ENCODE results near the gene ABCA9.

ABCA9 gene

DNA sequence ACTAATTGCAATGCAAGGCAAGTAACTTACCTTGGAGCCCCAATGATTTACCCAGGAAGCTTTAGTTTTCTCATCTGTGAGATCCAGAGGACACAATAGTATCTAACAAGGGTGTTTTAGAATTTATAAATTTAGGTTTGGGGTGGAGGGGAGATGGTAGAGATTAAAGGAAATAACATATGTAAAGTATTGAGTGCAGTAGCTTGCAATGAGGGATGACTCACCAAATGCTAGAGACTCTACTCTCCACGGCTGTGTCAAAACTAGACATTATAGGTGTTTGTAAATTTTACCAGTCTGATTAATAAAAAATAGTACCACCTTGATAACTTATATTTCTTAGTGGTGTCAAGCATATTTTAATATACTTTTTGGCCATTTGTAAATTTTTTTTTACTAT, 3.7 kb upstream of the ABCA9 start:
- DNase-seq = no peak

DNA sequence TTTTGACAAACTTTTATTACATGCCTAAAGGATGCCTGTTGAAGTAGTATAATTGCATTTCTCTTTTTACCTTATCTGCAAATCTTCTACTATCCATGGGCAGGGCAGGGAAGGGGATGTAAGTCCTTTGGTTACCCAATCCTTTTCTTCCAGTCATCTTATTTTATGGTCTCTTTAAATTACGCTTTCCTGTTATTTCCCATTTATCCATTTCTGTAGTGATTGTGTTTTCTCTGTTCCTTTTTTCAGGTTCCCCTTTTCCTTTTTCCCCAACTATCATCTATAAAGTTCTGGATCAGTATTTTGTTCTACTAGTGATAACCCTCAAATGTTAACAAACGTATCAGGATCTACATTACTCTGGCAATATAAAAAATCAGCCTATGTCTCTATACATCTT, 3.3 kb upstream of the ABCA9 start:
- no peak for DNase-seq

DNA sequence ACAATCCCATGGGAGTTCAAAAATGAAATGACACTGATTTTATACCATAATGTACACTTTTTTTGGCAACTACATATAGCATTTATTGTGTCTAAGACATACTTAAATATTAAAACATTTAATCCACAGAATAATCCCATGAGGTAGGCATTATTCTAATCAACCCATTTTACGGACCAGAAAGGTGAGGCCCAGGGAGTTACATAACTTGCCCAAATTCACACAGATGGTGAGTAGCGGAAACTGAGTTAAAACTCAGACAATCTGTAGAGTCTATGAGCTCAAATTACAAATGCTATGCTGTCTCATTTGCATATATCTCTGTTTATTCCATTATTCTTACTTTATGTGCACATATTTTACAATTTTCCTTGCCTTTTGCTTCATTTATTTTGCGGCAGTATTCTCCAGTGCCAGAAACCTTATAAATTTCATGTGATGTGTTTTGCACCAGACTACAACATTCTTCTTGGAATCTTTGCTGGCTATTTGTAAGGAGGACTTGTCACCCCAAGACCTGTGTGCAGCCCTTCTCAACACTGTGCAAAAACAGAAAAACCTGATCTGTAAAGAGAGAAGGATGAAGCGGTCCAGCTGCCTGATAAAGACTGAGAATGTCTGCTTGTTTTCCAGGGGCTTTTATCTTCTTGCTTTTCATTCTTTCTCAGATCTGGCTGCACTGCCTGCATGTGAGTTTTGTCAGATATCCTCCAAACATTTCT, 2.3 kb upstream of the ABCA9 start:
- DNase-seq = no peak

DNA sequence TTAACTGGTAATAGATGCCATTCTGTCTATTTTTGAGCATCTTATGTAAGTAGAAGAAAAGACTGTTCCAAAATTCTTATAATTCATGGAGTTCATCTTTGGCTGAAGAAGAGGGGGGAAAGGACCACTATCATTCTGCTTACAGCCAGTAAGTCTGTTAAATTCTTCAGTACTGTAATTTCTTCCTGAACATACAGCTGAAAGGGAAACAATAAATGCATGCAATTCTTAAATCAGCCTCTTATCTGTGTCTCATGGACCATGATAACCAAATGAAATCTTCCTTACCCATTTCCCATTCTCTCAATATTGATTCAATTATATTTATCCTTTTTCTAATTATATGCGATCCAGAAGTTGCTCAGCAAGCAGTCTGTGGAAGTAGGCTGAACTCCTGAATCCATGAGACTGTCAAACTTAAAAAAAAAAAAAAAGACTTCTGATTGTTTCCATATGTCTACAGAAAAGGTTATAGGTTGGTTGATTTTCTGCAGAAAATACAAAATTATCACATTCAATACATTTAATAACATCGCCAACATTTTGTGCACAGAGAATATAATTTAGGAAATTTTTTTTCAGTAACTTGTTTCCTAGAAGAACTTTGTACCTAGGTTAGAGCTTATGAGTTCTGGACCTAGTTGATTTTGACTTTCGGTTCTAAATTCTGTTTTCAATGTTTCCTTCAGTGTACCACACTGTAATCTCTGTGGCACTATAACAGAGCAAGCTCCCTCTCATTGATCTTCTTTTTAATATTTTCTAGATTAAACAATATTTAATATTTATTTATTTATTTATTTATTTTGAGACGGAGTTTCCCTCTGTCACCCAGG, 1.2 kb upstream of the ABCA9 start:
- DNase-seq = no peak

DNA sequence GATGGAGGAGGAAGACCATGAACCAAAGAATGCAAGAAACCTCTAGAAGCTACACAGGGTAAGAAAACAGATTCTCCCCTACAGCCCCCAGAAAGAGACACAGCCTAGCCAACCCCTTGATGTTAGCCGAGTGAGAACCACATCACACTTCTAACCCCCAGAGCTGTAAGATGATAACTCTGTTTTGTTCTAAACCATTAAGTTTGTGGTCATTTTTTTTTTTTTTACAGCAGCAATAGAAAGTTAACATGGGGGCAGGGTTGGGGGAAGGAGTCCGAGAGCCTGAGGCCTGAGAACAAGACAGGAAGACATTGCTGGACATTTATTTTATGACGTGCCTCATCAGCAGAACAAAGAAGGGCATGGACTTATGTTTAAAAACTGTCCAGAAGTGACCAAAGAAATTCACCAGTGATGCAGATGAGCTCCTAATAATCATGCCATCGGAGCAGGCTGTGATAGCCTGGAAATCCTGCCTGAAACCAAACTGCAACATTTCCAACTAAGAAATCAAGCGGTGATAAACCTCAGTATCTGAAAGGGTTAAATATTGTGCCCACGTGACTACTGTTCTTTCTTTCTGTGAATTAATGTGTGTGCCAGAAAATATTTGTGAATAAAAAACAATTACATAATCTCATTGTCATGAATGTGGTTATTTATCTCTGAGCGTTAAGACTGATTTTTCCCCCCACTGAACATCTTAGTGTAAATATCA, 1.1 kb downstream of the ABCA9 start:
- no peak for DNase-seq

DNA sequence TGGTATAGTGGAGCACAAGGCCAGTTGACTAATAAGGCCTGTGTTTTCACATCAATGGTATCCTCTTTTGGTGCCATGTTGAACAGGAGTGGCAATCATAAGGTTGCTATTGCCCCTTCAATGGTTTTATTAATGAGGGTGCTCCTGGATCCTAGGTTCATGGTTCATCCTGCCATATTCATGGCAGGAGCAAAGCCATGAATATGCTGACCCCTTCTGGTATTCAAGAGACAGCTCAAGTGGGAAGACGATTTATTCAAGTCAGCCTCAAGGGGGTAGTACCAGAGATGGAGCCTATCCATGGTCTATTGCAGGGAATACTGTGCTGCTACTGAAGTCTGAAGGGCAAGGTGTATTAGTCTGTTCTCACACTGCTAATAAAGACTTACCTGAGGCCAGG, 2.6 kb downstream of the ABCA9 start:
- DNase-seq = no peak

DNA sequence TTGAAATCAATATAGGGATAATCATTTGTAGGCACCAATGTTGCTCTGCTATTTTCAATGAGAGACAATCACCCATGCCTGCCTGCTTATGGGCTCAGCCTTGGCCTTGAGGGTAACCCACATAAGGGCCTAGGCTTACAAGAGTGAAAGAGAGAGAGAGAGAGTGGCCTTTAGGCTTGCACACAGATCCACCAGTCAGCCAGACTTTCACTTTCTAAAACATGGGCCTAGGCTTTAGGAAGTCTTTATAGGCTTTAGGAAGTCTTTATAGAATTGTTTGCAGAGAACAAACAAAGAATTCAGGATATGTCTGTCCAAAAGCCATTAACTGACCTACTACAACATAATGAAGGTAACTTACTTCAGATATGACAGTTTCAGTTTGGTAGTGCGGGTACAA, 3.4 kb downstream of the ABCA9 start:
- DNase-seq = no peak

DNA sequence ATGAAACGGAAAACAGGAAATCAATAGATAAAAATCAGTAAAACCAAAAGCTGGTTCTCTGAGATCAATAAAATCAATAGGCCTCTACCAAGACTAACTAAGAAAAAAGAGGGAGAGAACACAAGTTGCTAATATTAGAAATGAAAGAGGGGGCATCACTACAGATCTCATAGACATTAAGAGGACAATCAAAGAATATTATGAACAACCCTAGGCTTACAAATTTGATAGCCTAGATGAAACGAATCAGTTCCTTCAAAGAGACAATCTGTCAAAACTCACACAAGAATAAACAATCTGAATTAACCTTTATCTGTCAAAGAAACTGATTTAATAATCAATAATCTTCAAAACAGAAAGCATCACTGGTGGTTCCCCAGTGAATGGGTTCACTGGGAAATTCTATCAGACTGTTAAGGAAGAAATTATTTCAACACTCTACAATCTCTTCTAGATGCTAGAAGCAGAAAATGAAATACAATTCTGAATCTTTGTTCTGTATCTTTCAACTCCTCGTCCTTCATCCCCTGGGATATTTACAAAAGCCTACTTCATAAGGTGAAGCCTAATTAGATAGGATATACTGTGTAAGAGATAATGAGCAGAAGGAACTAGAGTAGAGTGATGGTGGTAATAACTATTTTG, 4.4 kb downstream of the ABCA9 start:
- DNase-seq = no peak

DNA sequence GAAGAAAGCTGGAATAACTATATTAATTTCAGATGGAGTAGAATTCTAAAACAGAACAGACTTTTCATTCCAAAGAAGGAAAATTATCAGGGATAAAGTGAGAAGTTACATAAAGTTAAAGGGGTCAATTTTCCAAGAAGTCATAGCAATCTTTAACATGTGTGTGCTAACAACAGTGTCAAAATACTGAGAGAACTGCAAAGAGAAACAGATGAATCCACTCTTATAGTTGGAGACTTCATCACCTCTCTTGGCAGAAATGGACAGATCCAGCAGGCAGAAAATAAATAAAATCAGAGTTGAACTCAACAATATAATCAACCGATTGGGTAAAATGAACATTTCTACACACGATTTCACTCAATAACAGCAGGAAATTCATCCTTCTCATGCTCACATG, 5.4 kb downstream of the ABCA9 start:
- DNase-seq = no peak

DNA sequence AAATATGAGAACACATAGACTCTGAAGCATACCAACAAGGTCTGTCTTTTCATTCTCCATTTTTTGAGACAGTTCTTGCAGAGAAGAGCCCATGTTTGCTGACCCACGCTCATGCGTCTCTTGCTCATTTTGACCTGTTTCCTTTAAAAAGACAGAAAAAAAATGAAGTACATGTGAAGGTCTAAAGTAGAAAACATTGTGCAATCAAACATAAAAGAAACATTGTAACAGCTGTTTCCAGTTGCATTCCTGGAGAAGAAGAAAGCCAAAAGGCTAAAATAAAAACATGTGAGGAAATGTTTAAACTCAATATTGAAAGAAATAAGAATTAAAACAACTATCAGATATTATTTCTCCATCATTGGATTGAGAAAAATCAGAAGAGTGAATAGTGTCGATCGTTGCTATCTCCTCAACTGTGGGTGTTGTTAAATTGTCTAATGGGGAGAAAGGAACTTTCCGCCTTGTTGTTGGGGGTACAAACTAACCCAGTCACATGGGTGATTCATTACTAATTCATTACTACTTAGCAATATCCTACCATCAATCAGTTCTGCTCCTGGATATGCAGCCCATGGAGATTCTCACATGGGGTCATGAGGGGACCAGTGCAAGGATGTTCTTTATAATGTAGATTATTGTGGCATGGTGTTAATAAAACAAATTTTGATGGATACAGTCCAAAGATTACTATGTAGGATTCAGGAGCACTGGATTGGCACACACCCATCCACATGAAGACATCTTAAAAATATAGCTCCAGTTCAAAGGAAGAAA, 9.5 kb downstream of the ABCA9 start:
- no peak for DNase-seq

DNA sequence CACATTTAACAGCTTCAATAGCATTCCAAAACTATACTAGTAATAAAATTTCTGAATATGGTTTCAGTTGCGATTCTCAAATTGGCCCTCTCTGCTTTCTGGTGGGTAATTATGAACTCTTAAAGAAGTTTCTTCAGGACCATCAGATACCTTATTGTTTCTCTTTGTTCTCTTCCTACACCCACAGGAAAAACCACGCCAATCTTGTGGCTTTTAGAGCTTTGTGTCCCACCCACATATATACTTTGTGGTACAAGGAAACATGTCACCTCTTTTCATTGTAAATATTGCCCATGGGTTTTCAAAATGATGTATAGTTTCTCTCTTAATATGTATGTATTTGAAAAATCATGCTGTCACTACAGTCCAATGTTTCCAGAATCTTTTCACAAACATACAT, 12.1 kb downstream of the ABCA9 start:
- DNase-seq = no peak

DNA sequence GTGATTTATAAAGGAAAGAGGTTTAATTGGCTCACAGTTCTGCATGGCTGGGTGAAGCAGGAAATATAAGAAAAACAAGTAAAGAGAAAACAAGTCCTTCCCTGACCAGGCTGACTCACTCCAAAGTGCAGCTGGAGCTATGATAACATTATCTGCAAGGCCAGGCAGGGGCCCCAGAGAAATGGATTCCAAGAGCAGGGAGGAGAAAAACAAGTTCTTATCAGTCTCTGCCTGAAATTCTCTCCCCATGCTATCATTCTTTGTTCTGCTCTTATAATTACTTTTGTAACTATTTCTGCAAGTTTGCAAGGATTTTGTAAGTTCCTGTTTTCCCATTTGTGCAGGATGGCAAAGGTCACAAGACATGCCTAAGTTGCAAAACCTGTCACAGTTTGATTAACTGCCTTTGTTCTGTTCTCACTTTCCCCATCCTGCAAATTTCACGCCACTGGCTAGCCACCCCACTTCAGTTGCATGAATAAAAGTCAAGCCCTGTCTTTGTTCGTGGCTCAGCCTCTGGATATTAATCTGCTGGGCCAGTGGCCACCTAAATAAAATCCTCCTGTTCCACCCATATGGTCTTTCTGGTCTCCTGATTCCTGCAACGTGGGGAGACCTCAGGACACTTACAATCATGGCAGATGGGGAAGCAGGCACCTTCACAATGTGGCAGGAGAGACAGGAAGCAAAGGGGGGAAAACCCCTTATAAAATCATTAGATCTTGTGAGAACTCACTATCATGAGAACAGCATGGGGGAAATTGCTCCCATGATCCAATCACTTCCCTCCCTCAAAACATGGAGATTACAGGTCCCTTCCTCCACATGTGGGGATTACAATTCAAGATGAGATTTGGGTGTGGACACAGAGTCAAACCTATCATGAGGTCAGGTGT, 13.1 kb downstream of the ABCA9 start:
- DNase-seq = no peak

DNA sequence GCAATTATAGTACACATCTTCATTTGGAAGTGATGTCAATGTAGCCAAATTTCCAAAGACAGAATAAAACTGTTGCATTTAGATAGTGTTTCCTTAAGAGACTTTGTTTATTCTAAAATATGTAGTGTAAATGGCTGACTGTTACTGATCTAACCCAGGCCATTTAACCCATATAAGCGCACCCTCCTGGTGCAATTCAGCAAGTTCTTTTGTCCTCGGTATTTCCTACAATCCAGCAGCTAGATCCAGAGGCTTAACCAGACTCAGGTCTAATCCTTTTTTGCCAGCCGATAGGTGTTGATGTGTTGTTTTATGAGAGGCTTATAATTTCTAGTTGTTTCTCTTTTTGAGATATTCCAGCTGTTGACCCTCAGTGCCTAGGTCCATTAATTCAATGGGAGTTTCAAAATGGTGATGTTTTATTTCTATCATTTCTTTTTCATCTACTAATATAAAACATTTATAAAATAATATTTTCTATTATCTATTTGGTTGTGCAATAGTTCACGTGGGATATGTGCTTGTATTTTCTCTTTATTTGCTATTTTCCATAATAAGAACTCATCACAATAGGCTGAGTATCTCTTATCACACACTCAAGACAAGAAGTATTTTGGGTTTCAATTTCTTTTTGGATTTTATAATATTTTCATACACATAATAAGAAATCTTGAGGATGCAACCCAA, 14.5 kb downstream of the ABCA9 start:
- no peak for DNase-seq

DNA sequence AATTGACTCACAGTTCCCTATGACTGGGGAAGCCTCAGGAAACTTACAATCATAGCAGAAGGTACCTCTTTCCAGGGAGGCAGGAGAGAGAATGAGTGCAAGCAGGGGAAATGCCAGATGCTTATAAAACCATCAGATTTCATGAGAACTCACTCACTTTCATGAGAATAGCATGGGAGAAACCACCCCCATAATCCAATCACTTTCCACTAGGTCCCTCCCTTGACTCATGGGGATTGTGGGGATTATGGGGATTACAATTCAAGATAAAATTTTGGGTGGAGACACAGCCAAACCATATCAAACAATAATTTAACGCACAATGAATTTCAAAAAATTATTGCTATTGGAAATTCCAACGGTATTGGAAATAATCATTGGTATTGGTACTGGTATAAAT, 15.1 kb downstream of the ABCA9 start:
- no peak for DNase-seq

DNA sequence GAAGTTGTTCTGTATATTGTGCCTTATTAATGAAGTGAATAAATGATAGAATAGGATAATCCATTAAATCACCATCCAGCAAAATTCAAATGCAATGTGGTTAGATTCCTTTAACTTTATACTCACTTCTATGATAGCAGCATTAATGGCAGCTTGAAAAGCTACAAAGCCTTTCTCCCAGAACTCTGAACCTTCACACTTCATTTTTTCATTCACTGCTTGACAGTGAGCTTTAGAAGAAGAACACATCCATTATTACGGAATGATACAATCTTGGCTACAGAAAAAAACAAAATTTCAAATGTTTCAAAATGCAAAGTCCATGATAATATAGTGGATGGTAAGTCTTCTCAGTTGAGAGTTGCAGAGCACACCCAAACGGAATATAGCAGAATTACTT, 16.4 kb downstream of the ABCA9 start:
- DNase-seq = no peak

DNA sequence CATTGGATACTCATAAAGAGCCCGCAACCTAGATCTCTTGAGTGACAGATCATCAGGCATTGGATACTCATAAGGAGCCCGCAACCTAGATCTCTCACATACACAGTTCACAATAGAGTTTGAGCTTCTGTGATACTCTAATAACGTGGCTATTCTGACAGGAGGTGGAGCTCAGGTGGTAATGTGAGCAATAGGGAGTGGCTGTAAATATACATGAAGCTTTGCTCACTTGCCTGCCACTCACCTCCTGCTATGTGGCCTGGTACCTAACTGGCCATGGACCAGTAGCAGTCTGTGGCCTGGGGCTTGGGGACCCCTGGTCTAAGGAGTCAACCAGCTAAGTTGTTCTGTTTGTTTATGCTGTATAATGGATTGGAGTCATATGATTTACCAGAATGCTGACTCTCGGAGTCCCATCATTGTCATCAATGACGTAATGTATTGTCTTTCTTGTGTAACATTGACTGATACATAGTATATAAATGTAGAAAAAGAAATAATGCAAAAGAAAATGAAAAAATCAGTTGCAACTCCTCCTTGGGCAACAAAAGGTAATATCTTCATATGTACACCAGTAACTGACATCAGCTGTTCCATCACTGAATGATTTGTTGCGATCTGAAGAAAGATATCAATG, 17.5 kb downstream of the ABCA9 start:
- DNase-seq = no peak

DNA sequence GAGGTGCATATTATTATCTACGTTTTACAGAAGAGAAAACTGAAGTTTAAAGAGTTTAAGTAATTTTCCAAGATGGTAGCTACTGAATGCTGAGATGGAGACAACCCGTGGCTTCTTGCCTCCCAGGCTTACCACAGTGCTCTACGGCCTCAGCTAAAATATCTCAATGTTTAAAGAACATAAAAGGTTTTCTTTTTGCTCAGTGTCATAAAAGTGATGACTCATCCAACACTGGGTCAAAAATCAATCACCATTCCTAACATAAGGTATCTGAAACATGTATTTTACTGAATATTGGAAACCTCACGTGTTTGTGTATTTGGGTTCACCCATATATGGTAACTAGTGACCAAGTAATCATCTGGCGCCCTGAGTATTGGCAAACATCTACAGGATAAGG, 18.4 kb downstream of the ABCA9 start:
- no peak for DNase-seq

DNA sequence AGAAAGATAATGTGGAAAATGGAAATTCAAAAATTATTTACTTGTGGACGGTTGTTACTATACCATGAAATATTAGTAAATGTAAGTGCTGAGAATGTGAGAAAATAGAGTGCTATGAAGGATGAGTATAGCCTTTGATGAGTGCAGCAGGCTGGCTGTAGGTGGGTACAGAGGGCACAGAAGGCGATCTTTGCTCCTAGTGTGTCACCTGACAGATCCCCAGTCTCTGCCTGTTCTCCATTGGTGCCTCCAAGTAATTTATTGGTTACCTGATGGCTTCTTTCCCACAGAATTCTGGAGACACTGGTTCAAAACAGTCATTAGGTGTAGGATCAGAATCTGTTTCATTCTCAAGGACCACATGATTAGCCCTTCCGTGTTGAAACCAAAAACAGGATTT, 28.9 kb downstream of the ABCA9 start:
- DNase-seq = no peak

DNA sequence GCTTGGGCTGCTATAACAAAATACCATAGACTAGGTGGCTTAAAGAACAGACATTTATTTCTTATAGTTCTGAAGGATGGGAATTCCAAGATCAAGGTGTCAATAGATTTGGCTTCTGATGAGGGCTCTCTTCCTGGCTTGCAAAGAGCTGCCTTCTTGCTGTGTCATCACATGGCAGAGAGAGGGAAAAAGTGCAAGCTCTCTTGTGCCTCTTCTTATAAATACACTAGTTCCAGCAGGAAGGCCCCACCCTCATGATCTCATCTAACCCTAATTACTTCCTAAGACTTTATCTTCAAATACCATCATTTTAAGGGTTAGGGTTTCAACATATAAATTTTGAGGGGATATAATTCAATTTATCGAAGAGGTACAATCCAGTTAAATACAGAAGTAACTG, 30.6 kb downstream of the ABCA9 start:
- no peak for DNase-seq

DNA sequence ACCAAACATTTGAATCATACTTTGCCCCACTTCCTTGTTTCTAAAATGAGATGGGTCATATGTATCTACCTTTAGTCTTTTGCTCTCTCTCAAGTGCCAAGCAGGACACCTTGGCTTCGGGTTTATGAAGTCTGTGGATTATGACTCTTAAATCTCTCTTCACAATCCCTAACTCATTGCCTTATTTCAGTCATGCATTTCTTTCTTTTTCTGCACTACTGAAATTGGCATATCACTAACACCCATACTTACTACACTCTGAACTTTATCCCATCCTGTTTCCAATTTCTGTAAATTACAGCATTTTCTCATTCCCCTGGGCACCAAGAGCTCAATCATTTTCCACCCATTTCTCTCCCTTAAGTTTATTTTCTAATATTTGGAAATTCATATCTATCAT, 42.0 kb downstream of the ABCA9 start:
- DNase-seq = no peak

Measured in CD4-positive, alpha-beta T cell treated with Interleukin-17A for 4 hours (primary cell).